Activated CD8-positive, alpha-beta T cell treated with anti-CD3 and anti-CD28 coated beads for 36 hours (primary cell): ENCODE measurements around the gene TMEM31. TPM values are rescaled to one million over a fixed set of nuclear protein-coding genes. Genes with fewer than 3 reads are reported as not detected.

Source experiments
- ATAC-seq: fragments of 200-7000 bp; cut with Tn5 transposase; one replicate; pipeline ENCODE4 v1.10.0; 2021; ENCODE audit warnings: mild to moderate bottlenecking, moderate library complexity
- CTCF ChIA-PET: fragments of 350-600 bp; sonication (Branson Sonifier 250); formaldehyde crosslinking; loops from one replicate; lab custom pipeline; 2021; ENCODE audit warnings: antibody characterized with exemption; lab: Charles Lee
- POLR2A ChIA-PET: fragments of 350-600 bp; sonication (Branson Sonifier 250); formaldehyde crosslinking; loops from one replicate; lab custom pipeline; 2021; ENCODE audit warnings: antibody characterized with exemption; lab: Charles Lee
- DNase-seq: peaks from one replicate; pipeline ENCODE4 v3.0.0-alpha.2; 2020
- H3K27ac Mint-ChIP-seq: one replicate; pipeline ENCODE4 v1.8.0; 2021; ENCODE audit warnings: mild to moderate bottlenecking, mixed read lengths
- H3K27me3 Mint-ChIP-seq: one replicate; pipeline ENCODE4 v1.8.0; 2021; ENCODE audit warnings: mixed read lengths
- H3K36me3 Mint-ChIP-seq: one replicate; pipeline ENCODE4 v1.8.0; 2021; ENCODE audit warnings: low read depth, mixed read lengths
- H3K4me1 Mint-ChIP-seq: one replicate; pipeline ENCODE4 v1.8.0; 2021; ENCODE audit warnings: low read depth, mixed read lengths
- H3K4me3 Mint-ChIP-seq: one replicate; pipeline ENCODE4 v1.8.0; 2021; ENCODE audit warnings: mild to moderate bottlenecking, moderate library complexity, mixed read lengths
- H3K9me3 Mint-ChIP-seq: one replicate; pipeline ENCODE4 v1.8.0; 2021; ENCODE audit warnings: mixed read lengths
- CTCF ChIP-seq: fragments of 200-600 bp; IDR thresholded peaks from one replicate; pipeline ENCODE4 v1.8.0; 2022; ENCODE audit warnings: antibody characterized with exemption, mild to moderate bottlenecking
- intact Hi-C: fragments of 100-400 bp; cut with micrococcal nuclease; formaldehyde crosslinking; loops from one replicate; pipeline ENCODE4 v1.10.0; 2022
- total RNA-seq, 2 experiments: library from RNA; stranded (reverse); gene quantifications; one replicate each; pipeline ENCODE4 v1.2.3, GENCODE V29; 2021

Gene TMEM31
- total RNA-seq, 2 experiments from 2014 or later: 0.52 to 1.1 TPM

GRCh38 chrX:103691059-103691458 is 19.6 kb upstream of the TMEM31 start:
- no peak for ATAC-seq
- no peak for TF ChIP-seq CTCF
- Mint-ChIP-seq H3K4me1 (peaks cover 9% of the 10 kb centered on the region), H3K36me3 (no peaks in the 10 kb centered on the region), H3K27me3 (no peaks in the 10 kb centered on the region), H3K9me3 (no peaks in the 10 kb centered on the region), H3K4me3 (no peak overlapping the region), H3K27ac (no peak overlapping the region)
- intact Hi-C loops: no loop called here
- ChIA-PET CTCF (interaction anchor here (1.3 to 1.6 kb wide), 4 partner anchors 20 to 158 kb away, joined by 3 to 10 read pairs (median 3); partner anchors contain the start of gene TMEM31), POLR2A (no interaction called here)
- DNase-seq: no peak

GRCh38 chrX:103697687-103698086 is 13.0 kb upstream of the TMEM31 start:
- no peak for ATAC-seq
- Mint-ChIP-seq H3K27ac (no peak overlapping the region), H3K4me3 (no peak overlapping the region), H3K27me3 (peaks cover 10% of the 10 kb centered on the region), H3K4me1 (peaks cover 6% of the 10 kb centered on the region), H3K9me3 (no peaks in the 10 kb centered on the region), H3K36me3 (no peaks in the 10 kb centered on the region)
- intact Hi-C loops: no loop called here
- DNase-seq: no peak
- ChIA-PET POLR2A (no interaction called here), CTCF (no interaction called here)
- TF ChIP-seq CTCF: no peak

- DNase-seq: no peak
- no peak for ATAC-seq
- Mint-ChIP-seq H3K4me1 (peaks cover 6% of the 10 kb centered on the region), H3K4me3 (no peak overlapping the region), H3K27ac (no peak overlapping the region), H3K36me3 (no peaks in the 10 kb centered on the region), H3K9me3 (no peaks in the 10 kb centered on the region), H3K27me3 (peaks cover 10% of the 10 kb centered on the region)
- no peak for TF ChIP-seq CTCF
- intact Hi-C loops: no loop called here
- ChIA-PET CTCF (no interaction called here), POLR2A (no interaction called here)
Measured at GRCh38 chrX:103699243-103699642, 11.5 kb upstream of the TMEM31 start.

- Mint-ChIP-seq H3K27ac (no peak overlapping the region), H3K36me3 (no peaks in the 10 kb centered on the region), H3K27me3 (peaks cover 4% of the 10 kb centered on the region), H3K9me3 (no peaks in the 10 kb centered on the region), H3K4me3 (no peak overlapping the region), H3K4me1 (no peaks in the 10 kb centered on the region)
- POLR2A ChIA-PET: no interaction called here
- CTCF ChIA-PET: no interaction called here
- no peak for DNase-seq
- no peak for ATAC-seq
- intact Hi-C loops: no loop called here
- no peak for TF ChIP-seq CTCF
Measured at GRCh38 chrX:103704863-103705262, 5.8 kb upstream of the TMEM31 start.

GRCh38 chrX:103716962-103717361 is 6.3 kb downstream of the TMEM31 start:
- CTCF ChIA-PET: no interaction called here
- H3K4me3 Mint-ChIP-seq: no peak overlapping the region
- POLR2A ChIA-PET: no interaction called here
- DNase-seq: no peak
- intact Hi-C loops: no loop called here
- TF ChIP-seq CTCF: no peak
- no peaks in the 10 kb centered on the region for H3K36me3 Mint-ChIP-seq
- H3K4me1 Mint-ChIP-seq: no peaks in the 10 kb centered on the region
- no peak for ATAC-seq
- H3K27ac Mint-ChIP-seq: no peak overlapping the region
- H3K27me3 Mint-ChIP-seq: no peaks in the 10 kb centered on the region
- H3K9me3 Mint-ChIP-seq: no peaks in the 10 kb centered on the region
